Occipital lobe (tissue), 3 donors: ENCODE results near the gene OSBPL9. TPM values are rescaled to one million over a fixed set of nuclear protein-coding genes. Genes with fewer than 3 reads are reported as not detected.
"Not testable (repeated sequence)": the region's sequence is repeated elsewhere in the genome, so short reads cannot be mapped to it uniquely, and the experiment has no call there.

Experiments used
- DNase-seq: peaks from one replicate; lab custom pipeline; 2025; lab: John Stamatoyannopoulos, UW
- small RNA-seq: library from RNA; depleted of rRNA; stranded (forward); fragments of <200 nt; gene quantifications from one replicate; pipeline ENCODE3, GENCODE V24; 2014
- total RNA-seq: library from RNA; depleted of rRNA; stranded (reverse); fragments of >200 nt; gene quantifications from one replicate; pipeline ENCODE4 v1.2.3, GENCODE V29; 2014

The OSBPL9 gene
- total RNA-seq, 1 donor from 2014 or later = 68.3 TPM

GRCh38 chr1:51780927-51781326 lies 164.0 kb downstream of the OSBPL9 start:
- DNase-seq = no peak

- DNase-seq = no peak
Observed at GRCh38 chr1:51784997-51785421, 168.1 kb downstream of the OSBPL9 start.

GRCh38 chr1:51788938-51789337 lies 172.0 kb downstream of the OSBPL9 start:
- DNase-seq = no peak

- DNase-seq = no peak
Observed at GRCh38 chr1:51789342-51789741, 172.4 kb downstream of the OSBPL9 start.

- no peak for DNase-seq
Observed at GRCh38 chr1:51790385-51790784, 173.5 kb downstream of the OSBPL9 start.

- no peak for DNase-seq
Observed at GRCh38 chr1:51791888-51792287, 175.0 kb downstream of the OSBPL9 start.

GRCh38 chr1:51792864-51793263 lies 176.0 kb downstream of the OSBPL9 start:
- DNase-seq = no peak

- no peak for DNase-seq
Observed at GRCh38 chr1:51794260-51794659, 177.4 kb downstream of the OSBPL9 start.

- DNase-seq = no peak
Observed at GRCh38 chr1:51794868-51795267, 178.0 kb downstream of the OSBPL9 start.

- no peak for DNase-seq
Observed at GRCh38 chr1:51799372-51799771, 182.5 kb downstream of the OSBPL9 start.

GRCh38 chr1:51814513-51814912 lies 197.6 kb downstream of the OSBPL9 start:
- DNase-seq = no peak

- DNase-seq = no peak
Observed at GRCh38 chr1:51818487-51818886, 201.6 kb downstream of the OSBPL9 start.

- not testable (repeated sequence) for DNase-seq
Observed at GRCh38 chr1:51819021-51819420, 202.1 kb downstream of the OSBPL9 start.

GRCh38 chr1:51819810-51820209 lies 202.9 kb downstream of the OSBPL9 start:
- DNase-seq = no peak

GRCh38 chr1:51829058-51829457 lies 212.2 kb downstream of the OSBPL9 start:
- DNase-seq = no peak

GRCh38 chr1:51833700-51834099 lies 216.8 kb downstream of the OSBPL9 start:
- no peak for DNase-seq

- no peak for DNase-seq
Observed at GRCh38 chr1:51837243-51837642, 220.4 kb downstream of the OSBPL9 start.

Small RNA genes within 50 kb of the gene (small RNA-seq; reads per million reads assigned to genes)
- not detected for gene AL050343.2
- not detected for gene RF00568

Other genes with a start within 250 kb of the OSBPL9 start
- gene EPS15, start 97.8 kb upstream of the OSBPL9 start, total RNA-seq = 189 TPM